CD14-positive monocyte (primary cell): ENCODE measurements around the gene MAOA. TPM values are rescaled to one million over a fixed set of nuclear protein-coding genes. Genes with fewer than 3 reads are reported as not detected.

Experiments
- DNase-seq, 3 donors: peaks; one replicate each; pipeline ENCODE4 v3.0.0-alpha.2; 2011 to 2022
- H2AFZ ChIP-seq: 2 replicates; pipeline ENCODE4 v1.6.0; 2012; ENCODE audit warnings: mild to moderate bottlenecking, low read depth, low read length, inconsistent platforms; ENCODE audit not compliant: insufficient read depth, poor library complexity, severe bottlenecking
- H3K27ac ChIP-seq, 2 donors: 1 replicate in 1 of 2; 2 replicates in 1 of 2; pipeline ENCODE4 v1.5.1; 2012 to 2013; ENCODE audit warnings: low read length in 2 of 2, control low read depth in 1 of 2, inconsistent platforms in 1 of 2, low read depth in 1 of 2, mild to moderate bottlenecking in 1 of 2
- H3K27me3 ChIP-seq, 2 donors: one replicate each; pipeline versions ENCODE4 v1.6.0 to v1.6.1; 2011 to 2013; ENCODE audit warnings: low read length in 2 of 2; ENCODE audit not compliant: control insufficient read depth in 2 of 2, insufficient read depth in 2 of 2
- H3K36me3 ChIP-seq, 2 donors: replicated peaks in 1 of 2; 1 replicate in 1 of 2; 2 replicates in 1 of 2; pipeline versions ENCODE4 v1.5.1 to v1.6.1; 2012 to 2013; ENCODE audit warnings: low read length in 2 of 2, control low read depth in 1 of 2, inconsistent platforms in 1 of 2, mild to moderate bottlenecking in 1 of 2; ENCODE audit not compliant: insufficient read depth in 2 of 2, control insufficient read depth in 1 of 2
- H3K4me1 ChIP-seq, 2 donors: 1 replicate in 1 of 2; 2 replicates in 1 of 2; pipeline versions ENCODE4 v1.5.1 to v1.6.1; 2012 to 2013; ENCODE audit warnings: low read length in 2 of 2, control low read depth in 1 of 2, inconsistent platforms in 1 of 2, mild to moderate bottlenecking in 1 of 2, moderate library complexity in 1 of 2; ENCODE audit not compliant: insufficient read depth in 2 of 2, control insufficient read depth in 1 of 2
- H3K4me2 ChIP-seq: replicated peaks from 2 replicates; pipeline ENCODE3; 2012; ENCODE audit warnings: low read length, moderate library complexity, mild to moderate bottlenecking; ENCODE audit not compliant: poor library complexity, severe bottlenecking; ENCODE audit errors: extremely low read depth
- H3K4me3 ChIP-seq, 3 experiments: fragments of 200-600 bp in 1 of 3; sonication (generic) in 1 of 3; replicated peaks in 1 of 3; 1 replicate in 2 of 3; 2 replicates in 1 of 3; pipeline ENCODE4 v1.5.1; 2011 to 2013; ENCODE audit warnings: low read length in 3 of 3, mild to moderate bottlenecking in 3 of 3, control low read depth in 2 of 3, low read depth in 2 of 3, inconsistent platforms in 1 of 3, moderate library complexity in 1 of 3
- H3K79me2 ChIP-seq: 2 replicates; pipeline ENCODE4 v1.6.0; 2012; ENCODE audit warnings: mild to moderate bottlenecking, control low read depth, inconsistent platforms, low read length, moderate library complexity; ENCODE audit not compliant: insufficient read depth
- H3K9ac ChIP-seq: 2 replicates; pipeline ENCODE4 v1.6.0; 2017; ENCODE audit warnings: low read length, mild to moderate bottlenecking; ENCODE audit not compliant: insufficient read depth, poor library complexity, severe bottlenecking
- H3K9me3 ChIP-seq, 2 donors: replicated peaks in 1 of 2; 1 replicate in 1 of 2; 2 replicates in 1 of 2; pipeline versions ENCODE4 v1.5.1 to v1.6.1; 2012 to 2013; ENCODE audit warnings: low read length in 2 of 2, control low read depth in 1 of 2; ENCODE audit not compliant: control insufficient read depth in 1 of 2, insufficient read depth in 1 of 2
- H4K20me1 ChIP-seq: 2 replicates; pipeline ENCODE4 v1.6.0; 2012; ENCODE audit warnings: mild to moderate bottlenecking, low read length, control low read depth, moderate library complexity; ENCODE audit not compliant: insufficient read depth
- H3K27ac Mint-ChIP-seq, 7 donors: one replicate each; pipeline ENCODE4 v1.8.0; 2020; ENCODE audit warnings: mild to moderate bottlenecking in 7 of 7, mixed read lengths in 7 of 7, moderate library complexity in 6 of 7, inconsistent platforms in 2 of 7
- H3K27me3 Mint-ChIP-seq, 3 donors: one replicate each; pipeline ENCODE4 v1.8.0; 2021 to 2022; ENCODE audit warnings: low read depth in 3 of 3, mild to moderate bottlenecking in 3 of 3, mixed read lengths in 3 of 3, moderate library complexity in 3 of 3, inconsistent platforms in 1 of 3
- H3K36me3 Mint-ChIP-seq, 2 donors: one replicate each; pipeline ENCODE4 v1.8.0; 2020; ENCODE audit warnings: mixed read lengths in 2 of 2, inconsistent platforms in 1 of 2, mild to moderate bottlenecking in 1 of 2
- H3K4me1 Mint-ChIP-seq: one replicate; pipeline ENCODE4 v1.8.0; 2020; ENCODE audit warnings: mild to moderate bottlenecking, mixed read lengths
- H3K4me3 Mint-ChIP-seq, 2 donors: one replicate each; pipeline ENCODE4 v1.8.0; 2020; ENCODE audit warnings: mild to moderate bottlenecking in 2 of 2, mixed read lengths in 2 of 2, moderate library complexity in 1 of 2
- H3K9me3 Mint-ChIP-seq, 7 donors: one replicate each; pipeline ENCODE4 v1.8.0; 2020 to 2022; ENCODE audit warnings: mixed read lengths in 7 of 7, mild to moderate bottlenecking in 6 of 7, moderate library complexity in 6 of 7, inconsistent platforms in 2 of 7
- WGBS: methylation state at CpG from one replicate; pipeline ENCODE4 v1.1.5; 2013; ENCODE audit warnings: missing lambda C conversion rate; ENCODE audit not compliant: insufficient coverage; 5-methylcytosine and 5-hydroxymethylcytosine counted together
- intact Hi-C, 2 donors: fragments of 100-400 bp; cut with micrococcal nuclease; formaldehyde crosslinking; loops; one replicate each; pipeline versions ENCODE4 v1.15.0 to v1.15.1; 2023
- polyA plus RNA-seq, 3 donors: library from polyadenylated mRNA; depleted of rRNA in 1 of 3; unstranded in 2 of 3; stranded (reverse) in 1 of 3; fragments of 300-500 nt in 2 of 3; fragments of >200 nt in 1 of 3; fragmentation: Illumina TruSeq in 2 of 3; gene quantifications; 1 replicate in 2 of 3; 2 replicates in 1 of 3; pipeline ENCODE4 v1.2.3, GENCODE V29; 2012 to 2021
- TF ChIP-seq, protein P1 (sequence below): fragments of 200-600 bp; IDR thresholded peaks from one replicate; pipeline ENCODE4 v1.8.0; 2022; ENCODE audit warnings: antibody characterized with exemption, mild to moderate bottlenecking

MAOA gene
- polyA plus RNA-seq, 3 donors, result 0.11 to 0.56 (median 0.15) TPM

DNA sequence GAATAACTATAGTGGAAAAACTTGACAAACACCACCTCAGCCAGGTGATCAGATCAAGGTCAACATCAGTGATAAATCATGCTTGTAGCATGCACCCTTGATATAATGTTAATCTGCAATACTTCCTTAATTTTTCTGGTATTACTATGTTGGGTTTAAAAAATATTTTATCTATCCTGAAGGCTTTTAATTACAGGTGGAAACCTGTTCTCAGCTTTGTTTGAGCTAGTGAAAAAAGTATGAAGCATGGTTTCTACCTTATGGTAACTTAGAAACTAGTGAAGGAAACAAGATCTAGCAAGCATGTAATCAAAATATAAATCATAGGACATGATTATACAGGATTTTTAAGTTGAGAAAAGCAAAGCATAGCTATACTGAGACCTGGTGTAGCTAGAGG, 26.6 kb downstream of the MAOA start:
- TF ChIP-seq, protein P1, sequence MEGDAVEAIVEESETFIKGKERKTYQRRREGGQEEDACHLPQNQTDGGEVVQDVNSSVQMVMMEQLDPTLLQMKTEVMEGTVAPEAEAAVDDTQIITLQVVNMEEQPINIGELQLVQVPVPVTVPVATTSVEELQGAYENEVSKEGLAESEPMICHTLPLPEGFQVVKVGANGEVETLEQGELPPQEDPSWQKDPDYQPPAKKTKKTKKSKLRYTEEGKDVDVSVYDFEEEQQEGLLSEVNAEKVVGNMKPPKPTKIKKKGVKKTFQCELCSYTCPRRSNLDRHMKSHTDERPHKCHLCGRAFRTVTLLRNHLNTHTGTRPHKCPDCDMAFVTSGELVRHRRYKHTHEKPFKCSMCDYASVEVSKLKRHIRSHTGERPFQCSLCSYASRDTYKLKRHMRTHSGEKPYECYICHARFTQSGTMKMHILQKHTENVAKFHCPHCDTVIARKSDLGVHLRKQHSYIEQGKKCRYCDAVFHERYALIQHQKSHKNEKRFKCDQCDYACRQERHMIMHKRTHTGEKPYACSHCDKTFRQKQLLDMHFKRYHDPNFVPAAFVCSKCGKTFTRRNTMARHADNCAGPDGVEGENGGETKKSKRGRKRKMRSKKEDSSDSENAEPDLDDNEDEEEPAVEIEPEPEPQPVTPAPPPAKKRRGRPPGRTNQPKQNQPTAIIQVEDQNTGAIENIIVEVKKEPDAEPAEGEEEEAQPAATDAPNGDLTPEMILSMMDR, result no peak
- no peaks in the 10 kb centered on the region for H3K9me3 ChIP-seq
- no peak overlapping the region for H2AFZ ChIP-seq
- no peak for DNase-seq
- peaks cover 0 to 1% (median 0%) of the 10 kb centered on the region in 7 donors for H3K9me3 Mint-ChIP-seq
- no peak overlapping the region for H3K4me3 Mint-ChIP-seq
- H3K27me3 Mint-ChIP-seq, result peaks cover 0 to 4% (median 0%) of the 10 kb centered on the region in 3 donors
- H3K79me2 ChIP-seq, result no peaks in the 10 kb centered on the region
- intact Hi-C loops, result no loop called here
- H3K4me3 ChIP-seq, result no peak overlapping the region
- H3K27ac ChIP-seq, result no peak overlapping the region
- no peak overlapping the region for H3K27ac Mint-ChIP-seq
- no peaks in the 10 kb centered on the region for H3K4me1 ChIP-seq
- H3K36me3 ChIP-seq, result no peaks in the 10 kb centered on the region
- H3K9ac ChIP-seq, result no peak overlapping the region
- peaks cover 13% of the 10 kb centered on the region for H3K4me1 Mint-ChIP-seq
- no peaks in the 10 kb centered on the region for H3K27me3 ChIP-seq
- no peak overlapping the region for H3K4me2 ChIP-seq
- H4K20me1 ChIP-seq, result no peaks in the 10 kb centered on the region
- H3K36me3 Mint-ChIP-seq, result no peaks in the 10 kb centered on the region

DNA sequence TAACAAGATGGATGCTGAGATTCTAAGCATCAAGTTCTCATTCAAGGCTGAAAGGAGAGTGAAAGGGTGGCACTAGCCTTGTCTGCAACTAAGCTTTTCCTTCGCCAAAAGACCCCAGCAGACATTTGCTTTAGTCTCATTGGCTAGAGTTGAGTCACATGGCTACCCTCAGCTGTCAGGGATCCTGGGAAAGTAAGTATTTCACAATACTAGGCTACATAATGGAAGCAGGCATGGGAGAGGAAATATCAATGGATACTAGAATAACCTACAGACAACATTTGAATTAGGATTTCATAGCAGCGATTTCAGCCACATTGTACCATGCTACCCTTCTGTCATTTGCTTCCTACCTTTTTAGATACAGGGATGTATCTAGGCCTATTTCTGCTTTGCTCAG, 29.1 kb downstream of the MAOA start:
- Mint-ChIP-seq H3K27me3 (peaks cover 0 to 5% (median 0%) of the 10 kb centered on the region in 3 donors), H3K4me1 (peaks cover 5% of the 10 kb centered on the region), H3K36me3 (no peaks in the 10 kb centered on the region), H3K27ac (no peak overlapping the region), H3K4me3 (no peak overlapping the region), H3K9me3 (peaks cover 0 to 1% (median 0%) of the 10 kb centered on the region in 7 donors)
- no peaks in the 10 kb centered on the region for H4K20me1 ChIP-seq
- H3K4me3 ChIP-seq, result no peak overlapping the region
- H3K9me3 ChIP-seq, result no peaks in the 10 kb centered on the region
- H3K79me2 ChIP-seq, result no peaks in the 10 kb centered on the region
- no peaks in the 10 kb centered on the region for H3K4me1 ChIP-seq
- intact Hi-C loops, result no loop called here
- TF ChIP-seq, protein P1, result no peak
- H2AFZ ChIP-seq, result no peak overlapping the region
- WGBS, result no CpG with 5 or more reads among the region's 2 CpGs
- H3K36me3 ChIP-seq, result no peaks in the 10 kb centered on the region
- no peak overlapping the region for H3K4me2 ChIP-seq
- H3K9ac ChIP-seq, result no peak overlapping the region
- no peak overlapping the region for H3K27ac ChIP-seq
- no peak for DNase-seq
- H3K27me3 ChIP-seq, result peaks cover 0 to 2% of the 10 kb centered on the region in 2 donors
